Astrocyte (in vitro differentiated cells and primary cell): ENCODE results near the gene SIDT2. TPM values are rescaled to one million over a fixed set of nuclear protein-coding genes. Genes with fewer than 3 reads are reported as not detected.

Experiments
- DNase-seq: peaks from one replicate; pipeline ENCODE4 v3.0.0-alpha.2; 2010; ENCODE audit warnings: low read depth
- FAIRE-seq: peaks from 2 replicates; lab custom pipeline; 2011; peaks lifted over from hg19 to GRCh38; lab: Jason Lieb, UNC
- H2AFZ ChIP-seq: 2 replicates; pipeline ENCODE4 v1.6.0; 2012; ENCODE audit warnings: low read depth, low read length, inconsistent platforms
- H3K27ac ChIP-seq: 2 replicates; pipeline ENCODE4 v1.5.1; 2011; ENCODE audit warnings: low read depth, low read length, inconsistent platforms
- H3K27me3 ChIP-seq: 2 replicates; pipeline ENCODE4 v1.6.0; 2011; ENCODE audit warnings: low read length, inconsistent platforms; ENCODE audit not compliant: insufficient read depth
- H3K36me3 ChIP-seq: 2 replicates; pipeline ENCODE4 v1.5.1; 2011; ENCODE audit warnings: low read length, inconsistent platforms; ENCODE audit not compliant: insufficient read depth
- H3K4me1 ChIP-seq: 2 replicates; pipeline ENCODE4 v1.5.1; 2011; ENCODE audit warnings: low read length, inconsistent platforms; ENCODE audit not compliant: insufficient read depth
- H3K4me2 ChIP-seq: 2 replicates; pipeline ENCODE4 v1.6.0; 2012; ENCODE audit warnings: low read length, inconsistent platforms
- H3K4me3 ChIP-seq: 2 replicates; pipeline ENCODE4 v1.5.1; 2011; ENCODE audit warnings: low read depth, mild to moderate bottlenecking, low read length, inconsistent platforms; ENCODE audit not compliant: insufficient read depth
- H3K79me2 ChIP-seq: 2 replicates; pipeline ENCODE4 v1.6.0; 2012; ENCODE audit warnings: mild to moderate bottlenecking, low read length, inconsistent platforms; ENCODE audit not compliant: insufficient read depth
- H3K9ac ChIP-seq: 2 replicates; pipeline ENCODE4 v1.6.0; 2012; ENCODE audit warnings: mild to moderate bottlenecking, low read length, inconsistent platforms
- H3K9me3 ChIP-seq: 2 replicates; pipeline ENCODE4 v1.5.1; 2012; ENCODE audit warnings: low read depth, mild to moderate bottlenecking, low read length, inconsistent platforms; ENCODE audit not compliant: insufficient read depth
- H4K20me1 ChIP-seq: 2 replicates; pipeline ENCODE4 v1.6.0; 2012; ENCODE audit warnings: low read length, inconsistent platforms; ENCODE audit not compliant: insufficient read depth
- H3K27ac Mint-ChIP-seq: one replicate; pipeline ENCODE4 v1.8.0; 2021; ENCODE audit warnings: mild to moderate bottlenecking, mixed read lengths; ENCODE audit not compliant: unreplicated experiment
- H3K27me3 Mint-ChIP-seq: one replicate; pipeline ENCODE4 v1.8.0; 2021; ENCODE audit warnings: low read depth, mixed read lengths; ENCODE audit not compliant: unreplicated experiment
- H3K36me3 Mint-ChIP-seq: one replicate; pipeline ENCODE4 v1.8.0; 2021; ENCODE audit warnings: low read depth, mixed read lengths; ENCODE audit not compliant: unreplicated experiment
- H3K4me1 Mint-ChIP-seq: one replicate; pipeline ENCODE4 v1.8.0; 2021; ENCODE audit warnings: low read depth, mixed read lengths; ENCODE audit not compliant: unreplicated experiment
- H3K4me3 Mint-ChIP-seq: one replicate; pipeline ENCODE4 v1.8.0; 2021; ENCODE audit warnings: mild to moderate bottlenecking, moderate library complexity, mixed read lengths; ENCODE audit not compliant: unreplicated experiment
- H3K9me3 Mint-ChIP-seq: one replicate; pipeline ENCODE4 v1.8.0; 2021; ENCODE audit warnings: mild to moderate bottlenecking, mixed read lengths; ENCODE audit not compliant: unreplicated experiment
- EZH2 ChIP-seq: IDR thresholded peaks from 2 replicates; pipeline ENCODE4 v1.6.1; 2012; ENCODE audit warnings: mild to moderate bottlenecking, low read length, inconsistent platforms; ENCODE audit not compliant: insufficient read depth
- total RNA-seq: library from RNA; stranded (reverse); gene quantifications from 2 replicates; pipeline ENCODE4 v1.2.1, GENCODE V29; 2021
- TF ChIP-seq, protein P1 (sequence below): IDR thresholded peaks from 2 replicates; pipeline ENCODE4 v1.5.1; 2011; ENCODE audit warnings: low read depth, mild to moderate bottlenecking, inconsistent platforms, low read length, moderate library complexity; ENCODE audit not compliant: insufficient read depth

SIDT2 gene
- total RNA-seq, 1 donor from 2014 or later, result 55.8 TPM

DNA sequence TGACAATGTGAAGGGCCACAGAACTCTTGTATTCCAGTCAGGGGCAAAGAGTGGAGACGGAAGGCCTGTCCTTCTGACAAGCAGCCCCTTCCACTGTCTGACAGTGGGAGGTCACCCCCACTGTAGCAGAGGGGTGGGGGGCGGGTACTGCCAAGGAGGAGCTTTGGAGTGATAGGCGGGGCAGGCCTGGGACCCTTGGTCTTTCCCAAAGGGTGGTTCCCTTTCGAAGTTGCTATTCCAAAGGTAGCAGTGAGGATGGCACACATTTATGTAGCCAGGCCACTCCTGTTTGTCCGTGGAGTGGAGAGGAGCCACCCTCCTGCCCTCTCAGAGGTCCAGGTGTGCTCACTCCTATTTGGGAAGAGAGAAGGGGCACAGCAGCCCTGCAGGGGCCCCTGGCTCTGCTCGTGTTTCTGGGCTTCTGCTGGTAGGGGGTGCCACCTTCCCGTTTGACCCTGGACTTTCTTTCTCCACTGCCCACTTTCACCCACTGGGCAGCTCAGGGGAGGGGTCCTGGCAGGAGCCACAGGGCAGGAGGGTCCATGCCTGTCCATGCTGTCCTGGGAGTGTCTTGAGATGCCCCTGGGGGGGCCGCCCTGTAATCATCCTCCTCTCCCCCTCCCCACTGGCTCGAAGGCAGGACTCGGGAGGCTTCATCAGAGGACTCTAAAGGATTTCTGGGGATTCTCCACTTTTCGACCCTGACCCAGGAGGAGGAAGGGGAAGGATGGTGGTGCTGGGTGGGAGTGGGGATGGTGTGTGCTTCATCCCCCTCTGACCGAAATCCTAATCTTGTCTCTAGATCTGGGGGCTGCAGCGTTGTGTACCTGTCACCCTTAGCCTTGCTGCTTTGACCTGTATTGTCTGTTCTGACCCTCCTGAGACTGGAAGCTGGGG is 21.6 kb downstream of the SIDT2 start:
- Histone ChIP-seq H3K4me2 (peak overlapping the region; percentile 98), H3K9ac (peak overlapping the region; percentile 91), H3K4me1 (peaks cover 51% of the 10 kb centered on the region), H3K27me3 (no peaks in the 10 kb centered on the region), H3K9me3 (no peaks in the 10 kb centered on the region), H2AFZ (no peak overlapping the region), H4K20me1 (peaks cover 59% of the 10 kb centered on the region), H3K4me3 (peak overlapping the region; percentile 83), H3K27ac (peak overlapping the region; percentile 76), H3K79me2 (peaks cover 77% of the 10 kb centered on the region), H3K36me3 (peaks cover 25% of the 10 kb centered on the region)
- DNase-seq, result no peak
- peak; percentile 52 for FAIRE-seq
- peak overlapping the region; percentile 97 for H3K4me3 Mint-ChIP-seq
- H3K36me3 Mint-ChIP-seq, result peaks cover 36% of the 10 kb centered on the region
- peak overlapping the region; percentile 99 for H3K27ac Mint-ChIP-seq
- no peaks in the 10 kb centered on the region for H3K27me3 Mint-ChIP-seq
- peaks cover 52% of the 10 kb centered on the region for H3K4me1 Mint-ChIP-seq
- no peaks in the 10 kb centered on the region for H3K9me3 Mint-ChIP-seq
- TF ChIP-seq EZH2, result no peak
- TF ChIP-seq, protein P1, sequence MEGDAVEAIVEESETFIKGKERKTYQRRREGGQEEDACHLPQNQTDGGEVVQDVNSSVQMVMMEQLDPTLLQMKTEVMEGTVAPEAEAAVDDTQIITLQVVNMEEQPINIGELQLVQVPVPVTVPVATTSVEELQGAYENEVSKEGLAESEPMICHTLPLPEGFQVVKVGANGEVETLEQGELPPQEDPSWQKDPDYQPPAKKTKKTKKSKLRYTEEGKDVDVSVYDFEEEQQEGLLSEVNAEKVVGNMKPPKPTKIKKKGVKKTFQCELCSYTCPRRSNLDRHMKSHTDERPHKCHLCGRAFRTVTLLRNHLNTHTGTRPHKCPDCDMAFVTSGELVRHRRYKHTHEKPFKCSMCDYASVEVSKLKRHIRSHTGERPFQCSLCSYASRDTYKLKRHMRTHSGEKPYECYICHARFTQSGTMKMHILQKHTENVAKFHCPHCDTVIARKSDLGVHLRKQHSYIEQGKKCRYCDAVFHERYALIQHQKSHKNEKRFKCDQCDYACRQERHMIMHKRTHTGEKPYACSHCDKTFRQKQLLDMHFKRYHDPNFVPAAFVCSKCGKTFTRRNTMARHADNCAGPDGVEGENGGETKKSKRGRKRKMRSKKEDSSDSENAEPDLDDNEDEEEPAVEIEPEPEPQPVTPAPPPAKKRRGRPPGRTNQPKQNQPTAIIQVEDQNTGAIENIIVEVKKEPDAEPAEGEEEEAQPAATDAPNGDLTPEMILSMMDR, result no peak

DNA sequence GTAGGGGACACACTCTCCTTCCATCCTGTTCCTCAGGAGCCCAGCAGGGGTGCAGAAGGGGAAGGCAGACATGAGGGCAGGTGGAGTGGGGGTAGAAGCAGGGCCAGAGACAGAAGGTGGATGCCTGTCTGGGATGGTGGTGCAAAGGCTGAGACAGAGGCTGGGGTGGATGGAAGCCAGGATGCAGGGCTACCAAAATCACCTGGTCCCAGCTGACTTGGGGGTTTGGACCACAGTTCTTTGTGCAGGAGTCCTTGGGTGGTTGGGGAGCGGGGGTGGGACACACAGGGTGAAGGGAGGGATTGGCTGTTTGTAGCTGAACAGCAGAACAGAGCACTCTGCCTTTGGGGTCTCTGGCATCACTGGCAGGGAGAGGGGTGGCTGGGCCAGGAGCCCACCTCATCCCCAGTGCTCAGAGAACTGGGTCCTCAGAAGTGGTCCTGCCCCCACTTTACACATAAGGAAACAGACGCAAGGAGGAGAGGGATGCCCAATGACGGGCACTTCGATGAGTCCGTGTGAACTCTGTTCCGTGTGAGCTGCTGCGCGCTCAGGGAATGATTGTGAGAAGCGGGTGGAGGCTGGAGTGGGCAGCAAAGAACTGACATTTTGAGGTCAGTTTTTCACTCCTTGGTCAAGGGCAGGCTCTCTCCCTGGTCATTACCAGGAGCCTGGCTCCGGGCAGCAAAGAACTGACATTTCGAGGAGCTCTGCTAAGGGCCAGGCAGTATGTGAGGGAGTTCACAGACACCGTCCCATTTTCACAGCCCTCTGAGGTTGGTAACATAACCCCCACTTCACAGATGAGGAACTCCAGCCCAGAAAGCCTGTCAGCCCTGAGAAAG is 22.5 kb downstream of the SIDT2 start:
- Mint-ChIP-seq H3K27me3 (no peaks in the 10 kb centered on the region), H3K4me1 (peaks cover 58% of the 10 kb centered on the region), H3K36me3 (peaks cover 33% of the 10 kb centered on the region), H3K4me3 (peak overlapping the region; percentile 97), H3K9me3 (no peaks in the 10 kb centered on the region), H3K27ac (peak overlapping the region; percentile 99)
- Histone ChIP-seq H3K27ac (peak overlapping the region; percentile 76), H3K27me3 (no peaks in the 10 kb centered on the region), H3K4me1 (peaks cover 55% of the 10 kb centered on the region), H3K9me3 (no peaks in the 10 kb centered on the region), H4K20me1 (peaks cover 63% of the 10 kb centered on the region), H3K4me2 (peak overlapping the region; percentile 98), H3K79me2 (peaks cover 80% of the 10 kb centered on the region), H3K4me3 (peak overlapping the region; percentile 83), H3K36me3 (peaks cover 29% of the 10 kb centered on the region), H3K9ac (peak overlapping the region; percentile 91), H2AFZ (no peak overlapping the region)
- DNase-seq (no peak), FAIRE-seq (no peak)
- no peak for TF ChIP-seq EZH2
- TF ChIP-seq, protein P1, result no peak
